BE2C (cell line): ENCODE data around the gene CFAP20DC.
A peak's percentile ranks its signal among the peaks of the same experiment; 100 is the strongest.
"Not testable (repeated sequence)": the region's sequence is repeated elsewhere in the genome, so short reads cannot be mapped to it uniquely, and the experiment has no call there.

Experiments
- DNase-seq: peaks from one replicate; pipeline ENCODE4 v3.0.0-alpha.2; 2020
- H3K27me3 ChIP-seq: fragments of 250-450 bp; sonication (Bioruptor Pico); 2 replicates; pipeline ENCODE4 v1.5.1; 2020; ENCODE audit warnings: mild to moderate bottlenecking
- H3K36me3 ChIP-seq: fragments of 250-450 bp; sonication (Bioruptor Pico); 2 replicates; pipeline ENCODE4 v1.5.1; 2020; ENCODE audit warnings: mild to moderate bottlenecking
- H3K4me1 ChIP-seq: fragments of 250-450 bp; sonication (Bioruptor Pico); 2 replicates; pipeline ENCODE4 v1.5.1; 2020
- H3K4me3 ChIP-seq: 2 replicates; pipeline ENCODE4 v1.5.1; 2011; ENCODE audit warnings: low read depth, low read length
- H3K9me3 ChIP-seq: fragments of 250-450 bp; sonication (Bioruptor Pico); 2 replicates; pipeline ENCODE4 v1.5.1; 2020
- TF ChIP-seq, protein P1 (sequence below): IDR thresholded peaks from 2 replicates; pipeline ENCODE4 v1.5.1; 2012; ENCODE audit warnings: mild to moderate bottlenecking, low read depth, low read length

CFAP20DC gene

DNA sequence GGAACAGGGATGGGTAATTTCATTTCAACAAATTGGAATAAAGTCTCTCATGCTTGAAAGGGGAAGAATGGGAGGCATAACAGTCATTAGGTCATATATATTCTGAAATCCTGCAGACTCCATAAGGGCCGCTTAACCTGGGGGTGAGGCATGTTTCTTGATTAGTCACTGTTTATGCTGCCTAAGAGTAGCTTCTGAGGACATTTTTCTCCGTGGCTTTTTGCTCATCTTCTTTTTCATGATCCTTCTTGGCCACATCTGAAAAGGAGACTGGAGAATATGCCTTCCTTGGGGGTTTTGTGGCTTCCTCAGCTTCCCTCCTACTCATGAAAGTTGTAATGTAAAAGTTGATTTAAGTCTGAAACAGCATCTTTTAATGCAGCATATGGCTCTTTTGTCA is 20.0 kb upstream of the CFAP20DC start:
- H3K4me3 ChIP-seq: no peak overlapping the region
- no peaks in the 10 kb centered on the region for H3K4me1 ChIP-seq
- H3K36me3 ChIP-seq: no peaks in the 10 kb centered on the region
- DNase-seq: no peak
- no peaks in the 10 kb centered on the region for H3K27me3 ChIP-seq
- H3K9me3 ChIP-seq: no peaks in the 10 kb centered on the region
- TF ChIP-seq, protein P1, sequence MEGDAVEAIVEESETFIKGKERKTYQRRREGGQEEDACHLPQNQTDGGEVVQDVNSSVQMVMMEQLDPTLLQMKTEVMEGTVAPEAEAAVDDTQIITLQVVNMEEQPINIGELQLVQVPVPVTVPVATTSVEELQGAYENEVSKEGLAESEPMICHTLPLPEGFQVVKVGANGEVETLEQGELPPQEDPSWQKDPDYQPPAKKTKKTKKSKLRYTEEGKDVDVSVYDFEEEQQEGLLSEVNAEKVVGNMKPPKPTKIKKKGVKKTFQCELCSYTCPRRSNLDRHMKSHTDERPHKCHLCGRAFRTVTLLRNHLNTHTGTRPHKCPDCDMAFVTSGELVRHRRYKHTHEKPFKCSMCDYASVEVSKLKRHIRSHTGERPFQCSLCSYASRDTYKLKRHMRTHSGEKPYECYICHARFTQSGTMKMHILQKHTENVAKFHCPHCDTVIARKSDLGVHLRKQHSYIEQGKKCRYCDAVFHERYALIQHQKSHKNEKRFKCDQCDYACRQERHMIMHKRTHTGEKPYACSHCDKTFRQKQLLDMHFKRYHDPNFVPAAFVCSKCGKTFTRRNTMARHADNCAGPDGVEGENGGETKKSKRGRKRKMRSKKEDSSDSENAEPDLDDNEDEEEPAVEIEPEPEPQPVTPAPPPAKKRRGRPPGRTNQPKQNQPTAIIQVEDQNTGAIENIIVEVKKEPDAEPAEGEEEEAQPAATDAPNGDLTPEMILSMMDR: no peak

DNA sequence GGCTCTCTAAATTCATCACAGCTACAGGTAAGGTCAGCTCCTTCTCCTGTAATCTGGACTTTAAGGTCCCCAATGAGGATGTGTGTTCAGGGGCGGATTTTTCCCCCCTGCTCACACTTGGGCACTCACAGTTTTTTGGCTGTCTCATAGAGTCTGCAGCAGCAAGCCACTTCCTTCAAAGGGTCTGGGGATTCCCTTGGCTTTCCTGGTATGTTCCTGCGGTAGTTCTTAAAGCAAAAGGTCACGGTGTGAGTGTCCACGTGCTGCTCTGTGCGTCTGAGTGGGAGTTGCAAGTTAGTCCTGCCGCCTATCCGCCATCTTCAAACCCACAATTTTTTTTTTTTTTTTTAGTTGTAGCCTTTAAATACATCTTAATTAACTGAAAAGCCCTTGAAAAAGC is 15.4 kb upstream of the CFAP20DC start:
- no peaks in the 10 kb centered on the region for H3K9me3 ChIP-seq
- H3K36me3 ChIP-seq: no peaks in the 10 kb centered on the region
- TF ChIP-seq, protein P1: no peak
- H3K4me3 ChIP-seq: no peak overlapping the region
- no peaks in the 10 kb centered on the region for H3K4me1 ChIP-seq
- DNase-seq: no peak
- no peaks in the 10 kb centered on the region for H3K27me3 ChIP-seq

DNA sequence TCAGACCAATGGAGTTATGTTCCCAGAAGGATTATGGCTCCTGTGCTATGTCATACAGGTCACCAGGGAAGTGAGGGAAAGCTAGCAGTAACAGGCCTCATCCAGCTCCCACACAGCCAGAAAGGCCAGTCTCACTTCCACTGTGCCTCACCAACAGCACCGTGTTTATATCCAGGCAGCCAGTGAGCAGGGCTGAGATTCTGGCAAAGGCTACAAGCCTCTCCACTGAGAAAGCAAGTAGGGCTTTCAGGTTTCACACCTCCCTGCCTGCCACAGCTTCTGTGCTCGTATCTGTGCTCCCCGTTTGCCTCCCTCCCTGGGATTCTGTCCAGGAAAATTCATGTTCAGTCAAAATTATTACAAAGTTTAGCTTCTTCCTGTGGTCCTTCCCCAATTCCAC is 14.9 kb upstream of the CFAP20DC start:
- H3K4me3 ChIP-seq: no peak overlapping the region
- TF ChIP-seq, protein P1: no peak
- no peaks in the 10 kb centered on the region for H3K27me3 ChIP-seq
- H3K4me1 ChIP-seq: no peaks in the 10 kb centered on the region
- no peak for DNase-seq
- H3K9me3 ChIP-seq: no peaks in the 10 kb centered on the region
- H3K36me3 ChIP-seq: no peaks in the 10 kb centered on the region

DNA sequence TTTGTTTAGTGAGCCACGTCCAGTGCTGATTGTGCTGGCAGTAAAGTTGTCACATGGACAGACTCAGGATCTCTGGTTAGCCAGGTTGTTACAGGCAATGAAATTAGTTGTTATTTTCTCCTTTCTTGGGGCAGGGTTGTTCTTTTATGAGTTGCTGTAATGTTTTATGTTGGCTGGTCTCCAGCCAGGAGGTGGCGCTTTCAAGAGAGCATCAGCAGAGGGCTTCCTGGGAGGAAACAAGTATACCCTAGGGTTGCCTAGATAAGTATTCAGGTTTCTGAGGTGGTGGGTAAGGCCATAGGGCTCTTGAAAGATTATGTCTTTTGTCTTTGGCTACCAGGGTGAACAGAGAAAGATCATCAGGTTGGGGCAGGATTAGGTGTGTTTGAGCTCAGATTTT is 14.5 kb upstream of the CFAP20DC start:
- no peaks in the 10 kb centered on the region for H3K36me3 ChIP-seq
- H3K27me3 ChIP-seq: no peaks in the 10 kb centered on the region
- H3K4me1 ChIP-seq: no peaks in the 10 kb centered on the region
- no peak for DNase-seq
- TF ChIP-seq, protein P1: no peak
- no peak overlapping the region for H3K4me3 ChIP-seq
- H3K9me3 ChIP-seq: no peaks in the 10 kb centered on the region

DNA sequence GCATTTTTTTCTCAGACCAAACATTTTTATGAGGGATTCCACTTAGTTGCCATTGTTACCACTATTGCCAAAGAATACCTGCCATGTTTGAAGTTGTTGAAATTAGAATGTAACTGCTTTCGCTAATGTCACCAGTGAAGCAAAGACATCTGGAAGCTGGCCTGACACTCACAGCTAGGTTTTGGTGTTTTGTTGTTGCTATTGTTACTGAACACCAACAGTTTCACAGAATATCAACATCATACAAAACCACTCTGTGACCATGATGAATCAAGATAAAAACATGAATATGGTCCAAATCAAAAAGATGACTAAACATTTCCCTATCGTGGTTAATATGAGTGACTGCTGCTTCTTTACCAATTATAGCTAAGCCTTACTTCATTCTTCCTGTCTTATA is 6.9 kb upstream of the CFAP20DC start:
- Histone ChIP-seq H3K4me3 (no peak overlapping the region), H3K9me3 (no peaks in the 10 kb centered on the region), H3K27me3 (no peaks in the 10 kb centered on the region), H3K4me1 (no peaks in the 10 kb centered on the region), H3K36me3 (no peaks in the 10 kb centered on the region)
- TF ChIP-seq, protein P1: no peak
- DNase-seq: no peak

DNA sequence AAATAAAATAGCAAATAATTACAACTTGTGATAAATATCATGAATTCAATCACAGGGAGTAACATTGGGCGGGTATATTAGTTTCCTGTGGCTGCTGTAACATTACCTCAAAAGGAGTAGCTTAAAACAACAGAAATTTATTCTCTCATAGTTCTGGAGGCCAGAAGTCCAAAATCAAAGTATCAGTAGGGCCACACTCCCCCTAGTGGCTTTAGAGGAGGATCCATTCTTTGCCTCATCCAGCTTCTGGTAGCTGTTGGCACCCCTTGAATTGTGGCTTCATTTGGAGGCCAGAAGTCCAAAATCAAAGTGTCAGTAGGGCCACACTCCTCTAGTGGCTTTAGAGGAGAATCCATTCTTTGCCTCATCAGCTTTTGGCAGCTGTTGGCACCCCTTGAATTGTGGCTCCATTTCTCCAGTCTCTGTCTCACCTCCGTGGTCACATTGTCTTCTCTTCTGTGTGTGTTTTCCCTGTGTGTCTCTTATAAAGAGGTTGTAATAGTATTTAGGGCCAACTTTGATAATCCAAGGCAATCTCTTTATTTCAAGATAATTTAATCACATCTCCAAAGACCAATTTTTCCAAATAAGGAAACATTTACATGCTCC is 3.1 kb upstream of the CFAP20DC start:
- H3K9me3 ChIP-seq: no peaks in the 10 kb centered on the region
- H3K4me3 ChIP-seq: no peak overlapping the region
- peaks cover 4% of the 10 kb centered on the region; the same call in 1 of the 2 replicates for H3K4me1 ChIP-seq
- no peaks in the 10 kb centered on the region for H3K27me3 ChIP-seq
- H3K36me3 ChIP-seq: no peaks in the 10 kb centered on the region
- TF ChIP-seq, protein P1: peak; percentile 64
- peak; percentile 22 for DNase-seq

DNA sequence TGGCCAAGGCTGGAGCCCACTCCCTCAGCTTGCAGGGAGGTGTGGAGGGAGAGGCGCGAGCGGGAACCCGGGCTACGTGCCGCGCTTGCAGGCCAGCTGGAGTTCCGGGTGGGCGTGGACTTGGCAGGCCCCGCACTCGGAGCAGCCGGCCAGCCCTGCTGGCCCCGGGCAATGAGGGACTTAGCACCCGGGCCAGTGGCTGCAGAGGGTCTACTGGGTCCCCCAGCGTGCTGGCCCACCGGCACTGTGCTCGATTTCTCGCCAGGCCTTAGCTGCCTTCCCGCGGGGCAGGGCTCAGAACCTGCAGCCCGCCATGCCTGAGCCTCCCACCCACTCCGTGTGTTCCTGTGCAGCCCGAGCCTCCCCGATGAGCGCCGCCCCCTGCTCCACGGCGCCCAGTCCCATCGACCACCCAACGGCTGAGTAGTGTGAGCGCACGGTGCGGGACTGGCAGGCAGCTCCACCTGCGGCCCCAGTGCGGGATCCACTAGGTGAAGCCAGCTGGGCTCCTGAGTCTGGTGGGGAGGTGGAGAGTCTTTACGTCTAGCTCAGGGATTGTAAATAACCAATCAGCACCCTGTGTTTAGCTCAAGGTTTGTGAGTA is 1.1 kb upstream of the CFAP20DC start:
- H3K9me3 ChIP-seq, H3K4me3 ChIP-seq, H3K27me3 ChIP-seq, H3K36me3 ChIP-seq, H3K4me1 ChIP-seq, DNase-seq: not testable (repeated sequence)
